HL-60 (cell line): ENCODE results near the gene NRXN2.

Source experiments
- DNase-seq, 2 experiments: peaks; one replicate each; pipeline ENCODE4 v3.0.0-alpha.2; 2010 to 2020; ENCODE audit warnings: low read depth in 1 of 2, low spot score in 1 of 2
- H3K27ac ChIP-seq: fragments of 250-450 bp; sonication (Bioruptor Pico); replicated peaks from 2 replicates; pipeline ENCODE4 v1.5.1; 2020; ENCODE audit warnings: mild to moderate bottlenecking, moderate library complexity
- H3K27me3 ChIP-seq: fragments of 250-450 bp; sonication (Bioruptor Pico); 2 replicates; pipeline ENCODE4 v1.5.1; 2021; ENCODE audit warnings: mild to moderate bottlenecking, moderate library complexity; ENCODE audit not compliant: insufficient read depth, poor library complexity, severe bottlenecking
- H3K4me3 ChIP-seq: replicated peaks from 2 replicates; pipeline ENCODE4 v1.5.1; 2011; ENCODE audit warnings: mild to moderate bottlenecking, control low read depth, low read length; ENCODE audit not compliant: insufficient read depth
- GABPA ChIP-seq: IDR thresholded peaks from 2 replicates; pipeline ENCODE4 v1.6.1; 2012; ENCODE audit warnings: low read depth
- POLR2AphosphoS5 ChIP-seq: IDR thresholded peaks from 2 replicates; pipeline ENCODE4 v1.6.1; 2012; ENCODE audit warnings: low read depth
- SPI1 ChIP-seq: IDR thresholded peaks from 2 replicates; pipeline ENCODE4 v1.6.1; 2012; ENCODE audit warnings: low read depth, mild to moderate bottlenecking, borderline replicate concordance
- TF ChIP-seq, protein P1 (sequence below): IDR thresholded peaks from 2 replicates; pipeline ENCODE4 v1.6.1; 2012; ENCODE audit warnings: low read depth; ENCODE audit not compliant: insufficient replicate concordance
- TF ChIP-seq, protein P2 (sequence below): IDR thresholded peaks from one replicate; pipeline ENCODE4 v1.5.1; 2011; ENCODE audit warnings: low read length, control low read depth, inconsistent platforms; ENCODE audit not compliant: insufficient read depth

NRXN2 gene

DNA sequence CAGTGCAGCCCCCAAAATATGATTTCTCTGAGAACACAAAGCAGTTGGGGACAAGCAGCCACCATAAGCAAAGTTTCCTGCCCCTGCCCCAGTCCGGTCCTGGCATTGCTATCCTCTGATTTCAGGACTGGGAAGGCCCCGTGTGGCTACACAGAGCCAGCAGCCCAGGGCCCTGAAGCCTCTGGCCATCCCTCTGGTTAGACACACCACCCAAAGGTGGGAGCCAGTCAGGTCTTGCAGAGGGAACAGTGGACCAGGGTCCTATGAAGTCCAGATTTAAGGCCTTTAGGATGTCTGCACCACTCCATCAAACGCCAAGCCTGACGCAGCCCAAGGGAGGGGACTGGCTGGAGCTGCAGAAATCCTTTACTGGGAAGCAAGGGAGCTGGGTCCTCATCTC lies 68.6 kb downstream of the NRXN2 start:
- TF ChIP-seq POLR2AphosphoS5 (no peak), GABPA (no peak), SPI1 (no peak)
- TF ChIP-seq, protein P1, sequence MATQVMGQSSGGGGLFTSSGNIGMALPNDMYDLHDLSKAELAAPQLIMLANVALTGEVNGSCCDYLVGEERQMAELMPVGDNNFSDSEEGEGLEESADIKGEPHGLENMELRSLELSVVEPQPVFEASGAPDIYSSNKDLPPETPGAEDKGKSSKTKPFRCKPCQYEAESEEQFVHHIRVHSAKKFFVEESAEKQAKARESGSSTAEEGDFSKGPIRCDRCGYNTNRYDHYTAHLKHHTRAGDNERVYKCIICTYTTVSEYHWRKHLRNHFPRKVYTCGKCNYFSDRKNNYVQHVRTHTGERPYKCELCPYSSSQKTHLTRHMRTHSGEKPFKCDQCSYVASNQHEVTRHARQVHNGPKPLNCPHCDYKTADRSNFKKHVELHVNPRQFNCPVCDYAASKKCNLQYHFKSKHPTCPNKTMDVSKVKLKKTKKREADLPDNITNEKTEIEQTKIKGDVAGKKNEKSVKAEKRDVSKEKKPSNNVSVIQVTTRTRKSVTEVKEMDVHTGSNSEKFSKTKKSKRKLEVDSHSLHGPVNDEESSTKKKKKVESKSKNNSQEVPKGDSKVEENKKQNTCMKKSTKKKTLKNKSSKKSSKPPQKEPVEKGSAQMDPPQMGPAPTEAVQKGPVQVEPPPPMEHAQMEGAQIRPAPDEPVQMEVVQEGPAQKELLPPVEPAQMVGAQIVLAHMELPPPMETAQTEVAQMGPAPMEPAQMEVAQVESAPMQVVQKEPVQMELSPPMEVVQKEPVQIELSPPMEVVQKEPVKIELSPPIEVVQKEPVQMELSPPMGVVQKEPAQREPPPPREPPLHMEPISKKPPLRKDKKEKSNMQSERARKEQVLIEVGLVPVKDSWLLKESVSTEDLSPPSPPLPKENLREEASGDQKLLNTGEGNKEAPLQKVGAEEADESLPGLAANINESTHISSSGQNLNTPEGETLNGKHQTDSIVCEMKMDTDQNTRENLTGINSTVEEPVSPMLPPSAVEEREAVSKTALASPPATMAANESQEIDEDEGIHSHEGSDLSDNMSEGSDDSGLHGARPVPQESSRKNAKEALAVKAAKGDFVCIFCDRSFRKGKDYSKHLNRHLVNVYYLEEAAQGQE: no peak
- TF ChIP-seq, protein P2, sequence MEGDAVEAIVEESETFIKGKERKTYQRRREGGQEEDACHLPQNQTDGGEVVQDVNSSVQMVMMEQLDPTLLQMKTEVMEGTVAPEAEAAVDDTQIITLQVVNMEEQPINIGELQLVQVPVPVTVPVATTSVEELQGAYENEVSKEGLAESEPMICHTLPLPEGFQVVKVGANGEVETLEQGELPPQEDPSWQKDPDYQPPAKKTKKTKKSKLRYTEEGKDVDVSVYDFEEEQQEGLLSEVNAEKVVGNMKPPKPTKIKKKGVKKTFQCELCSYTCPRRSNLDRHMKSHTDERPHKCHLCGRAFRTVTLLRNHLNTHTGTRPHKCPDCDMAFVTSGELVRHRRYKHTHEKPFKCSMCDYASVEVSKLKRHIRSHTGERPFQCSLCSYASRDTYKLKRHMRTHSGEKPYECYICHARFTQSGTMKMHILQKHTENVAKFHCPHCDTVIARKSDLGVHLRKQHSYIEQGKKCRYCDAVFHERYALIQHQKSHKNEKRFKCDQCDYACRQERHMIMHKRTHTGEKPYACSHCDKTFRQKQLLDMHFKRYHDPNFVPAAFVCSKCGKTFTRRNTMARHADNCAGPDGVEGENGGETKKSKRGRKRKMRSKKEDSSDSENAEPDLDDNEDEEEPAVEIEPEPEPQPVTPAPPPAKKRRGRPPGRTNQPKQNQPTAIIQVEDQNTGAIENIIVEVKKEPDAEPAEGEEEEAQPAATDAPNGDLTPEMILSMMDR: no peak
- Histone ChIP-seq H3K4me3 (no peak overlapping the region), H3K27me3 (no peaks in the 10 kb centered on the region), H3K27ac (peak overlapping the region; percentile 61)
- no peak for DNase-seq

DNA sequence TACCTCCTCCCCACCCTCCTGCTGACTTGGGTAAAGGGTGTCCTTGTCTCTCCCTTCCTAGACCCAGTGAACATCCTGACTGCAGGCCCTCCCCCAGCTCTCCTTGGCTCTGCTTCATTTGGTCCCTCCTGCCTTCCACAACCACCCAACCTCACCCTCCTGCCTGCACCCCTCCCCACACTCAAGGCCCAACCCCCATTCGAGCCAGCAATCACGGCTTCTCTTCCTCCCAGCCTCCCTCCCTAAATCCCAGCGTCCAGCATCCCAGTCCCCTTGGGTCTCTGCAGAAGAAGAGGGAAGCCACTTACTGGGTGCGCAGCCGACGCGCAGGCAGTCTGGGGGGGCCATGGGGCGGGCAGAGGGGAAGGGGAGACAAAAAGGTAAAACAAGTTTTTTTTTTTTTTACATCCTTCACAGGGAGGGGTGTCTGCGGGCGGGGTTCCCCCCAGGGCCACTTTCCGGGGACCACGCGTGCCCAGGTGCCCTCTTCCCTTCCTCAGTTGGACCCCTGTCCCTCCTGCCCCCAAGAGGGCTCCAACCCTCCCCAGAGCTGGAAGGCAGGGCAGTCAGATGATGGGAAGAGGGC lies 69.5 kb downstream of the NRXN2 start:
- no peak for DNase-seq
- H3K27ac ChIP-seq: no peak overlapping the region
- H3K27me3 ChIP-seq: no peaks in the 10 kb centered on the region
- no peak overlapping the region for H3K4me3 ChIP-seq
- TF ChIP-seq, protein P2: no peak

DNA sequence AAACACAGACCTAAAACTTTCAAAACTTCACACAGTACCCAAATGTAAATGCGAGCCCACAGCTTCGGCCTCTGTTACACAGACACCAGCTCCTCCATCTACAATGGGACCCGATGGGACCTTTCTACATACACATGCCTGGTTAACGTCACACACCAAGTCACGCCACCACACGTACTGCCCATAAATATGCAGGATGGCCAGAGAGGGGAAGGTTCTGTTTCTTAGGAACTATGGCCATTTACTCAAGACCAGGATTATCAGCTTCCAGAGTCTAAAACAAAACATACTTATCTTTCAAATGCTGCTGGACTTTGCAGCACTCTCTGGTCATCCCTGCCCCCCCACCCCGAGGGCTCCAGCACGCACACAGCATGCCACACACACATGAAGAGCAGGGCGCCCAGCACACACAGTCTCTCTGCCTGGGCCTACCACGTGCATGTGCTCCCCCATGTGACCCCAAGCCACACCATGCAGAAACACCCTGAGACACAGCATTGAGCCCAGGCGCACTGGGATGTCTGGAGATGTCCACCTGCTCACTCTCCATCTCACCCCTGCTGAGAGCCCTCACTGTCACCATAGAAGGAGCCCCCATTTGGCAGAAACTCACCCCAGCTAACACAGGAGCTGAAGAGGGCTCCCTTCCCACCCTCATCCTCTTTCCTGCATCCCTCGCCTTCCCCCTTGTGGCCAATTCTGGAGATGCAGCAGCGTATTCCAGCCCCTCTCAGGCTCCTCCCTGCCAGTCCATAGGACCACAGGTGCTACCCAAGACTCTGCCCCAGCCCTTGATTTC lies 70.2 kb downstream of the NRXN2 start:
- Histone ChIP-seq H3K4me3 (no peak overlapping the region), H3K27me3 (no peaks in the 10 kb centered on the region), H3K27ac (no peak overlapping the region)
- DNase-seq: peak; percentile 45 to 79
- TF ChIP-seq, protein P2: peak; percentile 93
- TF ChIP-seq GABPA: no peak
- no peak for TF ChIP-seq SPI1
- TF ChIP-seq POLR2AphosphoS5: no peak
- TF ChIP-seq, protein P1: no peak
